SHP77 (cell line): ENCODE data around the gene PLLP.
"Not testable (repeated sequence)": the region's sequence is repeated elsewhere in the genome, so short reads cannot be mapped to it uniquely, and the experiment has no call there.

Experiments
- DNase-seq, 2 experiments: peaks; one replicate each; lab custom pipeline; 2025; lab: John Stamatoyannopoulos, UW

The PLLP gene

GRCh38 chr16:57273826-57274225 lies 10.6 kb downstream of the PLLP start:
- DNase-seq = no peak

DNA sequence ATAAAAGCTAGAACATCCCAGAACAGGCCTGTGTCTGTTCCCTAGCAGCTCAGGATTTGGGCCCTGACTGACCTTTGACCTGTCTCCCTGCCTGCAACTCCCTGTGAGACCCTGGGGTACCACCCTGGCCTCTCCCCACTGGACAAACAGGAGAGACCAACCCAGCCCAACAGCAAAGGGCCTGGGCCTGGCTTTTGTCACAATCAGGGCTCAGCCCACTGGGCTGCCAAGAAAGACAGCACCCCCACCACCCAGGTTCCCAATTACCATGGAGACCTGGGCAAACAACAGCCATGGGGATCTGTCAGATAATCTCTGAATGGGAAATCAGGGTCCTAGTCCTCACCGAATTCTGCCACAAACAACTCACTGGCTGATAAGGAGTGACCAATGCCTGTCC lies 11.1 kb downstream of the PLLP start:
- DNase-seq = no peak

- DNase-seq = no peak
These were observed 12.5 kb downstream of the PLLP start for GRCh38 chr16:57271867-57272495.

- DNase-seq = no peak
These were observed 13.5 kb downstream of the PLLP start for GRCh38 chr16:57271063-57271345.

DNA sequence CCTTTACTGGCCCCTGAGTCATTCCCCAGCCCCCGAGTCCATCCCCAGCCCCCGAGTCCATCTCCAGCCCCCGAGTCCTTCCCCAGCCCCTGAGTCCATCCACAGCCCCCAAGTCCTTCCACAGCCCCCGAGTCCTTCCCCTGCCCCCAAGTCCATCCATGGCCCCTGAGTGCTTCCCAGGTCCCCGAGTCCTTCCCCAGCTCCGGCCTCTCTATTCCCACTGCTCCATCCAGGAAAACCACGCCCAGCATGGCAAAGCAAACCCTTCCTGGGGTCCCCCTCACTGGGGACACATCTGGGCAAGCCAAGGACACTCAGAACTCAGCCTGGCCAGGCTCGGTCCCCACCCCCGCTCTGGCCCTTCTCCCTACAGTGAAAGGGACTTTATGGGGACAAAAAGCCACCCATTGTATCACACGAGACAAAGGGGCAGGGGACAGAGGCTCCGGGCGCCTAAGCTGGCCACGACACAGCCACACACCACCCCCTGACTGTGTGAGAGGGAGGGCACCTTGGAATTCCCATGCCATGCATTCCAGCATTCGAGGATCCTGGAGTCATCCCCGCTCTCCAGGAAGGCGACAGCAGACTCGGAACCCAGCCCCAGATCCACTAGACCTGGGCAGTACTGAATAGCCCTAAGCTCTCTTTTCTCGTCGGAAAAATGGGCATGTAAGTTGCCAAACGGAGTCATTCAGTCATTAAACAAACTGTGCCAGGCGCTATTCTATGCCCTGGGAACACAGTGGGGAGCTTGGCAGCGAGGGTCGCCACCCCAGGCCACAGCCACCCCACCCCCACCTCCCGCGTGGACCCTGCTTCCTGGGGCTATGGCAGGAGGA lies 14.0 kb downstream of the PLLP start:
- DNase-seq = no peak

- peak in 1 of 2 experiments; percentile 34 for DNase-seq
These were observed 15.4 kb downstream of the PLLP start for GRCh38 chr16:57268804-57269800.

GRCh38 chr16:57267343-57267742 lies 17.1 kb downstream of the PLLP start:
- not testable (repeated sequence) for DNase-seq

DNA sequence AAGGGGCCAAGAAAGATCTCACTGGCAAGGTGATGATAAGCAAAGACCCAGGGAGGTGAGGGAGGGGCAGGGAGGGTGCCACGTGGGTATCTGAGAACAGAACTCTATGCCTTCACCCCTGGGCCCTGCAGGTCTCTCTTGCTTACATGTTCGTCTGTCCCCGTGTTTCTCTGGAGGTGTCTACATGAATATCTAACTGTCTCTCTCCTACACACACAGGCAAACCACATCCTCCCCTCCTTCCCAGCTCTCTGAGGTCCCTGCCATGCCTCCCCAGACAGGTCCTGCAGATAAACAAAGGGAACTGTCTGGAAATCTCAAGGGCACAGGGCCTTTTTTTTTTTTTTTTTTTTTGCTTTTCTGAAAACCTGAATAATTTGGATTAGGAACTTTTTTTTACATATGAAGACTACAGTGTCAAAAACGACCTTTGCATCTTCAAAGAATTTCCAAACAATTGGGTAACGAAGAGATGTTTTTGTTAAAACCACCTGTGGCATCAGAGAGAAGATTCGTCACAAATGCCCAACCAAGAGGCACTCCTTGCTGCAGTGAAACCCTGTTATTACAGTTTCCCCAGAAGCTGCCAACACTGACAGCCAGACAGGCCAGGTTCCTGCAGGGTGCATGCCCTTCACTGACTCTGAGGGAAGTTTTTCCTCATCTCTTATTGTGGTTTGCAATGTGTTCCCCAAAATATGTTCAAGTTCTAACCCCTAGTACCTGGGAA lies 17.8 kb downstream of the PLLP start:
- DNase-seq = no peak

- peak in 1 of 2 experiments; percentile 6 for DNase-seq
These were observed 18.5 kb downstream of the PLLP start for GRCh38 chr16:57265850-57266530.

DNA sequence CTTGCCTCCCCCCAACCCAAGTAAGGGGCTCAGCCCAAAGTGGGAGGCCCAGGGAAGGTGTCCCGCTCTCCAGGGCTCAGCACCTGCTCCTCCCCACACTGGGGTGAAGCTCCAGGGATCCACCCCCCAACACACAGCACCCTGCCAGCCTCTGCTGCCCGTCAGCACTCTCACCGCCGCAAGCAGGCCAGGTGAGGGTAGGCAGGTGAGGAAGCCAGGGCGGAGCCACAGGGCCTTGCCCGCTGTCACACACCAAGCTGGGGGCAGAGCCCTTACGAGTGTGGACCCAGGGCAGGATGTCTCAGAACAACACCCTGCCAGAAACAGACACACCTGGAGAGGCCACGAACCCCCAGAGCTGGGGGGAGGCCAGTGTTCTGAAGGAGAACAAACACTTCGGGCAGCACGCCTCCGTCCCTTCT lies 19.5 kb downstream of the PLLP start:
- no peak for DNase-seq

DNA sequence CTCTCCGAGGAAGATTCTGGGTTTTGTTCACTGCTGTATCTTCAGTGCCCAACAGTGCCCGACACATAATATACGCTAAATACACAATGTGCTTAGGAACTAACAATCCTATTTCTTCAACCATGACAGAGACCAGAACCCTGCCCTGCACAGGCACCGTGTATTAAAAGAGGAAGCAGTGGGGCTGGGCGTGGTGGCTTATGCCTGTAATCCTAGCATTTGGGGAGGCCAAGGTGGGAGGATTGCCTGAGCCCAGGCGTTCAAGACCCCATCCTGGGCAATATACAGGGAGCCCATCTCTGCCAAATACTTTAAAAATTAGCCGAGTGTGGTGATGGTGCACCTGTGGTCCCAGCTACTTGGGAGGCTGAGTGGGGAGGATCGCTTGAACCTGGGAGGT lies 20.1 kb downstream of the PLLP start:
- DNase-seq = no peak

GRCh38 chr16:57263541-57264351 lies 20.7 kb downstream of the PLLP start:
- DNase-seq = no peak

DNA sequence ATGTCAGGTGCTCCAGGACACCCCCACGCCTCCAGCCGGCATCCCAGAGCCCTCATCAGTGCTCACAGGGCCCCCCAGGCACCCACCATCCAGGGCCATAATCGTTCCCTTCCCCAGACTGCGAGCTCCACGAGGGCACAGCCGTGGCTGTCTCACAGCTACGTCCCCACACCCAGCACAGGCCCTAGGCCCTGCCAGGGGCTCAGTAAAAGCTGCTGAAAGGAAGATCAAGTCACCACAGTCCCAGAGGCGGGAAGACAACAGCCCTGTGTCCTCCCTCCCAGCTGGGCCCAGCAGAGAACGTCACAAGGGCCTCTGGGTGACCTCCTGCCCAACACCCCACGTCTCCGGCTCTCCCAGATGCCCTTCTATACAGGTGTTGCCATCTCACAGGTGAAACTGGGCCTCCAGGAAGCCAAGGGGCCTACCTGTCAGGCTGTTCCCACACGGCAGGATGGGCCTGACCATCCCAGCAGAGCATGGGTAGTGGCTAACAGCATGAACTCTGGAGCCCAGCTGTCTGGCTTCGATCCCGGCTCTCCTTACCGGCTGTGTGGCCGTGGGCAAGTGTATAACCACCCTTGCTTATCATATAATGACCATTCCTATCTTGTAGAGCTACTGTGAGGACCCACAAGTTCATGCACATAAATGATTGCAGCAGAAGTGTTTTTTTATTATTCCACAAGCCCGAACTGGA lies 21.5 kb downstream of the PLLP start:
- DNase-seq = no peak

- DNase-seq = no peak
These were observed 22.7 kb downstream of the PLLP start for GRCh38 chr16:57261806-57262205.

GRCh38 chr16:57260294-57260929 lies 24.1 kb downstream of the PLLP start:
- no peak for DNase-seq

GRCh38 chr16:57258910-57259475 lies 25.5 kb downstream of the PLLP start:
- no peak for DNase-seq

DNA sequence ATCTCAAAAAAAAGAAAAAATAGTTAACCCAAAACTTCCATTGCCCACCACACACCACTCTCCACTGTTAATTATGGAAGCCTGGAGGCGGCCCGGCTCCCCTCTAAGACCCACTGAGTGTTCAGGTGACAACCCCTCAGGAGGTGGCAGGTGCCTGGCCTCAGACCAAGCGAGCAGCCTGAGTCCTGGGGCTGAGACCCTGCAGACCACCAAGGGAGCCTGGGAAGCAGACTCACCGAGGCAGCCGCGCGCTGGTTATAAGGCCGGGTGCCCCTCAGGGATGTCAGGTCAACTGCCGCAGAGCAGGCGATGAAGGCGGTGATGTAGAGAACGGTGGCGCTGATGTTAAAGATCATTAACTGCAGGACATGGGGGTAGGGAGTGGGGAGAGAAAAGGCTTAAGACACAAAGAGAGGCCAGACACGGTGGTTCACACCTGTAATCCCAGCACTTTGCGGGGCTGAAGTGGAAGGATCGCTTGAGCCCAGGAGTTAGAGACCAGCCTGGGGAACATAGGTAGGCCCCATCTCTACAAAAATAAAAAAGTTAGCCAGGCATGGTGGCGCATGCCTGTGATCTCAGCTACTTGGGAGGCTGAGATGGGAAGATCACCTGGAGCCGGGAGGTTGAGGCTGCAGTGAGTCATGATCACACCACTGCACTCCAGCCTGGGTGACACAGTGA lies 26.1 kb downstream of the PLLP start:
- DNase-seq = no peak

DNA sequence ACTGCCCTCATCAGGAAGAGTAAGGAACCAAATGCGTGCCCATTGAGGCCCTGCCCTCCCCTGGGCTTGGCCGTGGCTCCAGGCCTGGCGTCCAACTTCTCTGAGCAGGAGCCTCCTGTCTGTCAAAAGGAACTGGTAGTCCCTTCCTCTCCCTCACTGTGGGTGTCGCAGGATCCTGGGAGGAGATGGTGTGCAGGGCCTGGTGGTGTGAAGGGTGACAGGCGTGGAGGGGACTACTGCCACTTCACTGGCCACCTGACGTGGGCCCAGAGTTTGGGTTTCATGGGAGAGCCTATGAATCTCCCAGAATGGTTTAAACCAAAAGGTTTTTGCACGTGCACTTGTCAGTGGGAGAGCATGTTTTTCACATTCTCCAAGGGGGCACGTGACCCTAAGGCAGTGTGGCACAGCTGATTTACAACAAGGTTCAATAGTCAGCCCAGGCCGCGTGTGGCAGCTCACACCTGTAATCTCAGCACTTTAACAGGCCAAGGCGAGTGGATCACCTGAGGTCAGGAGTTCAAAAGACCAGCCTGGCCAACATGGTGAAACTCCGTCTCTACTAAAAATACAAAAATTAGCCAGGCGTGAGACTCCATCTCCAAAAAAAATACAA lies 26.9 kb downstream of the PLLP start:
- DNase-seq = no peak
